ENCODE results near the gene EEF1AKMT1.

DNA sequence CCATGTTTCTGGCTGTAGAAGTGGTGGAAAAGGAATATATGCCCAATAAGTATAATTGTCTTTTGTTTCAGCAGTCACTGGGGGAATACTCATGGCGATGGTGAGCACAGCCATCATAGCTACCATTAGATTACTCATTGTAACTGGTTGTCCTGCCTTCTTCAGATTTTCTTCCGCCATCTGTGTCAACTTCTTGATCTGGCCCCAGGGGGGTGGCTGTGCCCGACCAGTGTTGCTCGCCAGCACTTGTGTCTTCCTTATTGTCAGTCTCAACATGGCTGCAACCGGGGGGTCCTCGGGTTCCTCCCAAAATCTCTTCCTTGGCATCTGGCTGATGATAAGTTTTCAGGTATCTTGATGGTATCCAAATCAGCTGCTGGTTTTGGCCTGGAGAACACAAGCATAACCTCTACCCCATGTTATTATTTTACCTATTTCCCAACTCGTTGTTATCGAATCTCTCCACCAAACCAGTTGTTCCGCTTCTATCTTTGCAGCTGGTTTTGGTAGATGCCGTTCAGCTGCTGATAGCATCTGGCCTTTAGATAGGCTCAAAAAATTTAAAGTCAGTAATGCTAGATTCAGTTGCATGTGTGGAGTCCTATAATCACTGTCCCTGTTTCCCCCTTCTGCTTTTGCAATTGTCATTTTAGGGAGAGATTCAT lies 93.2 kb downstream of the EEF1AKMT1 start:
- TF ChIP-seq, protein P1, sequence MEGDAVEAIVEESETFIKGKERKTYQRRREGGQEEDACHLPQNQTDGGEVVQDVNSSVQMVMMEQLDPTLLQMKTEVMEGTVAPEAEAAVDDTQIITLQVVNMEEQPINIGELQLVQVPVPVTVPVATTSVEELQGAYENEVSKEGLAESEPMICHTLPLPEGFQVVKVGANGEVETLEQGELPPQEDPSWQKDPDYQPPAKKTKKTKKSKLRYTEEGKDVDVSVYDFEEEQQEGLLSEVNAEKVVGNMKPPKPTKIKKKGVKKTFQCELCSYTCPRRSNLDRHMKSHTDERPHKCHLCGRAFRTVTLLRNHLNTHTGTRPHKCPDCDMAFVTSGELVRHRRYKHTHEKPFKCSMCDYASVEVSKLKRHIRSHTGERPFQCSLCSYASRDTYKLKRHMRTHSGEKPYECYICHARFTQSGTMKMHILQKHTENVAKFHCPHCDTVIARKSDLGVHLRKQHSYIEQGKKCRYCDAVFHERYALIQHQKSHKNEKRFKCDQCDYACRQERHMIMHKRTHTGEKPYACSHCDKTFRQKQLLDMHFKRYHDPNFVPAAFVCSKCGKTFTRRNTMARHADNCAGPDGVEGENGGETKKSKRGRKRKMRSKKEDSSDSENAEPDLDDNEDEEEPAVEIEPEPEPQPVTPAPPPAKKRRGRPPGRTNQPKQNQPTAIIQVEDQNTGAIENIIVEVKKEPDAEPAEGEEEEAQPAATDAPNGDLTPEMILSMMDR (IDR thresholded peaks at IDR 0.05; ENCODE audit: low read depth, low read length, missing input control), result no peak
- TF ChIP-seq, protein P2, sequence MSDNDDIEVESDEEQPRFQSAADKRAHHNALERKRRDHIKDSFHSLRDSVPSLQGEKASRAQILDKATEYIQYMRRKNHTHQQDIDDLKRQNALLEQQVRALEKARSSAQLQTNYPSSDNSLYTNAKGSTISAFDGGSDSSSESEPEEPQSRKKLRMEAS (IDR thresholded peaks at IDR 0.05), result no peak
- TF ChIP-seq, protein P3, sequence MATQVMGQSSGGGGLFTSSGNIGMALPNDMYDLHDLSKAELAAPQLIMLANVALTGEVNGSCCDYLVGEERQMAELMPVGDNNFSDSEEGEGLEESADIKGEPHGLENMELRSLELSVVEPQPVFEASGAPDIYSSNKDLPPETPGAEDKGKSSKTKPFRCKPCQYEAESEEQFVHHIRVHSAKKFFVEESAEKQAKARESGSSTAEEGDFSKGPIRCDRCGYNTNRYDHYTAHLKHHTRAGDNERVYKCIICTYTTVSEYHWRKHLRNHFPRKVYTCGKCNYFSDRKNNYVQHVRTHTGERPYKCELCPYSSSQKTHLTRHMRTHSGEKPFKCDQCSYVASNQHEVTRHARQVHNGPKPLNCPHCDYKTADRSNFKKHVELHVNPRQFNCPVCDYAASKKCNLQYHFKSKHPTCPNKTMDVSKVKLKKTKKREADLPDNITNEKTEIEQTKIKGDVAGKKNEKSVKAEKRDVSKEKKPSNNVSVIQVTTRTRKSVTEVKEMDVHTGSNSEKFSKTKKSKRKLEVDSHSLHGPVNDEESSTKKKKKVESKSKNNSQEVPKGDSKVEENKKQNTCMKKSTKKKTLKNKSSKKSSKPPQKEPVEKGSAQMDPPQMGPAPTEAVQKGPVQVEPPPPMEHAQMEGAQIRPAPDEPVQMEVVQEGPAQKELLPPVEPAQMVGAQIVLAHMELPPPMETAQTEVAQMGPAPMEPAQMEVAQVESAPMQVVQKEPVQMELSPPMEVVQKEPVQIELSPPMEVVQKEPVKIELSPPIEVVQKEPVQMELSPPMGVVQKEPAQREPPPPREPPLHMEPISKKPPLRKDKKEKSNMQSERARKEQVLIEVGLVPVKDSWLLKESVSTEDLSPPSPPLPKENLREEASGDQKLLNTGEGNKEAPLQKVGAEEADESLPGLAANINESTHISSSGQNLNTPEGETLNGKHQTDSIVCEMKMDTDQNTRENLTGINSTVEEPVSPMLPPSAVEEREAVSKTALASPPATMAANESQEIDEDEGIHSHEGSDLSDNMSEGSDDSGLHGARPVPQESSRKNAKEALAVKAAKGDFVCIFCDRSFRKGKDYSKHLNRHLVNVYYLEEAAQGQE (IDR thresholded peaks at IDR 0.05), result no peak
- TF ChIP-seq EGR1 (IDR thresholded peaks at IDR 0.05; ENCODE audit: low read depth in 2 of 2), result no peak
- no peak for TF ChIP-seq NR2F2 (IDR thresholded peaks at IDR 0.05)
- TF ChIP-seq TAF1 (conservative IDR thresholded peaks at IDR 0.05), result no peak
- TF ChIP-seq FOXA2 (IDR thresholded peaks at IDR 0.05), result no peak
- TF ChIP-seq RXRA (IDR thresholded peaks at IDR 0.05), result no peak
- no peak for TF ChIP-seq GABPA (IDR thresholded peaks at IDR 0.05 in 1 of 2, conservative IDR thresholded peaks at IDR 0.05 in 1 of 2)
- TF ChIP-seq RAD21 (IDR thresholded peaks at IDR 0.05), result no peak
- TF ChIP-seq JUND (IDR thresholded peaks at IDR 0.05), result no peak

All from liver (tissue), 3 donors.